Measurements from ENCODE around the gene RAB3C. TPM values are rescaled to one million over a fixed set of nuclear protein-coding genes. Genes with fewer than 3 reads are reported as not detected.

RAB3C gene
- total RNA-seq, 1 experiment from 2014 or later, result 13.3 TPM

GRCh38 chr5:58761407-58761806, 178.5 kb downstream of the RAB3C start:
- Mint-ChIP-seq H3K4me3 (no peak overlapping the region), H3K36me3 (no peaks in the 10 kb centered on the region), H3K9me3 (no peaks in the 10 kb centered on the region), H3K4me1 (no peaks in the 10 kb centered on the region), H3K27ac (no peak overlapping the region), H3K27me3 (ENCODE audit: low read depth) (no peaks in the 10 kb centered on the region)
- CTCF ChIA-PET, result no interaction called here
- DNase-seq (ENCODE audit: low spot score) (no peak), ATAC-seq (no peak)
- POLR2A ChIA-PET, result no interaction called here
- no peak for TF ChIP-seq KAT7 (CRISPR knock-in tag; IDR thresholded peaks at IDR 0.05; ENCODE audit: borderline replicate concordance)

GRCh38 chr5:58763390-58763789, 180.5 kb downstream of the RAB3C start:
- ChIA-PET POLR2A (no interaction called here), CTCF (no interaction called here)
- Mint-ChIP-seq H3K27ac (no peak overlapping the region), H3K4me3 (no peak overlapping the region), H3K36me3 (no peaks in the 10 kb centered on the region), H3K9me3 (no peaks in the 10 kb centered on the region), H3K27me3 (ENCODE audit: low read depth) (no peaks in the 10 kb centered on the region), H3K4me1 (no peaks in the 10 kb centered on the region)
- DNase-seq (ENCODE audit: low spot score) (no peak), ATAC-seq (no peak)
- TF ChIP-seq TEAD4 (CRISPR knock-in tag; IDR thresholded peaks at IDR 0.05) (no peak), SP1 (CRISPR knock-in tag; conservative IDR thresholded peaks at IDR 0.05) (no peak), FOXK1 (CRISPR knock-in tag; IDR thresholded peaks at IDR 0.05) (no peak), HMGA2 (CRISPR knock-in tag; IDR thresholded peaks at IDR 0.05) (no peak), JUN (CRISPR knock-in tag; IDR thresholded peaks at IDR 0.05) (no peak), IRF2 (CRISPR knock-in tag; IDR thresholded peaks at IDR 0.05; ENCODE audit: borderline replicate concordance, low read depth) (no peak)
- TF ChIP-seq, protein P1, sequence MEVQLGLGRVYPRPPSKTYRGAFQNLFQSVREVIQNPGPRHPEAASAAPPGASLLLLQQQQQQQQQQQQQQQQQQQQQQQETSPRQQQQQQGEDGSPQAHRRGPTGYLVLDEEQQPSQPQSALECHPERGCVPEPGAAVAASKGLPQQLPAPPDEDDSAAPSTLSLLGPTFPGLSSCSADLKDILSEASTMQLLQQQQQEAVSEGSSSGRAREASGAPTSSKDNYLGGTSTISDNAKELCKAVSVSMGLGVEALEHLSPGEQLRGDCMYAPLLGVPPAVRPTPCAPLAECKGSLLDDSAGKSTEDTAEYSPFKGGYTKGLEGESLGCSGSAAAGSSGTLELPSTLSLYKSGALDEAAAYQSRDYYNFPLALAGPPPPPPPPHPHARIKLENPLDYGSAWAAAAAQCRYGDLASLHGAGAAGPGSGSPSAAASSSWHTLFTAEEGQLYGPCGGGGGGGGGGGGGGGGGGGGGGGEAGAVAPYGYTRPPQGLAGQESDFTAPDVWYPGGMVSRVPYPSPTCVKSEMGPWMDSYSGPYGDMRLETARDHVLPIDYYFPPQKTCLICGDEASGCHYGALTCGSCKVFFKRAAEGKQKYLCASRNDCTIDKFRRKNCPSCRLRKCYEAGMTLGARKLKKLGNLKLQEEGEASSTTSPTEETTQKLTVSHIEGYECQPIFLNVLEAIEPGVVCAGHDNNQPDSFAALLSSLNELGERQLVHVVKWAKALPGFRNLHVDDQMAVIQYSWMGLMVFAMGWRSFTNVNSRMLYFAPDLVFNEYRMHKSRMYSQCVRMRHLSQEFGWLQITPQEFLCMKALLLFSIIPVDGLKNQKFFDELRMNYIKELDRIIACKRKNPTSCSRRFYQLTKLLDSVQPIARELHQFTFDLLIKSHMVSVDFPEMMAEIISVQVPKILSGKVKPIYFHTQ (CRISPR knock-in tag; IDR thresholded peaks at IDR 0.05), result no peak
- TF ChIP-seq, protein P2, sequence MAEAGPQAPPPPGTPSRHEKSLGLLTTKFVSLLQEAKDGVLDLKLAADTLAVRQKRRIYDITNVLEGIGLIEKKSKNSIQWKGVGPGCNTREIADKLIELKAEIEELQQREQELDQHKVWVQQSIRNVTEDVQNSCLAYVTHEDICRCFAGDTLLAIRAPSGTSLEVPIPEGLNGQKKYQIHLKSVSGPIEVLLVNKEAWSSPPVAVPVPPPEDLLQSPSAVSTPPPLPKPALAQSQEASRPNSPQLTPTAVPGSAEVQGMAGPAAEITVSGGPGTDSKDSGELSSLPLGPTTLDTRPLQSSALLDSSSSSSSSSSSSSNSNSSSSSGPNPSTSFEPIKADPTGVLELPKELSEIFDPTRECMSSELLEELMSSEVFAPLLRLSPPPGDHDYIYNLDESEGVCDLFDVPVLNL (CRISPR knock-in tag; IDR thresholded peaks at IDR 0.05; ENCODE audit: borderline replicate concordance, low read depth), result no peak

DNA sequence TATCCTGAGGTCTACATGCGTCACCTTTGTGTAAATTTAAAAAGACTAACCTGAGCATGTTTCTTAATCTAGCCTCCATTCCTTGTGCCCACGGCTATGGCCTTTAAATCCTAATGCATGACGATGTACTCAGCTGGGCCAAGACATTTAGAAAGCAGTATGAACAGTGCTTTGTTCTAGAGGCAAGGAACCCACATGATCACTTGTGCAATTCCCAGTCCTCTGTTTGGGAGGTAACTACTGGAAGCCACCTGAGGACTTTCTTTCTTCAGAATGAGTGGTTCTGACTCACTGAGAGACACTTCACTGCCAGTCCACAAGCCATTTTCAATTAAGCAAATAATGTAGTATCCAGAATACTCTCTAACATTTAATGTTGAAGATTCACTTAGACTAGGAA, 181.3 kb downstream of the RAB3C start:
- Mint-ChIP-seq H3K4me1 (no peaks in the 10 kb centered on the region), H3K27me3 (ENCODE audit: low read depth) (no peaks in the 10 kb centered on the region), H3K27ac (no peak overlapping the region), H3K4me3 (no peak overlapping the region), H3K36me3 (no peaks in the 10 kb centered on the region), H3K9me3 (no peaks in the 10 kb centered on the region)
- no peak for DNase-seq (ENCODE audit: low spot score)
- no peak for TF ChIP-seq TP53 (CRISPR knock-in tag; IDR thresholded peaks at IDR 0.05)
- POLR2A ChIA-PET, result no interaction called here
- ATAC-seq, result no peak
- CTCF ChIA-PET, result no interaction called here

DNA sequence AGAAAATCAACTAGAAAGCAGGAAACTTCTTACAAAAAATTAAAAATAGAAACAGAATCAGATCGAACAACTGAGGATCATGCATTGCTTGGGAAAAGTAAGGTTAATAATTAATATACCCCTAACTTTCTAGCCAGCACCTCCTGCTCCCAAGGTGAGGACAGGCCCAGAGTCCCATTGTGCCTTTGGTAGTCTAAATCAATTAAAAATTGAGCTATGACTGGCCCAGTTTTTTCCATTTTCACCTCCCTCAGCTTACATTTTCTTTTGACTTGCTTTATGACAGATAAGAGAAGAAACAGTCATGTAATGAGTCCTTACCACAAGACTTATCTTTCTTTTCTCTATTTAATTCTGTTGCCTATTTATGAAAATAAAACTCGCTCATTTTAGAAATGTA, 182.2 kb downstream of the RAB3C start:
- no peak for DNase-seq (ENCODE audit: low spot score)
- no peak for ATAC-seq
- Mint-ChIP-seq H3K36me3 (no peaks in the 10 kb centered on the region), H3K27ac (no peak overlapping the region), H3K4me1 (no peaks in the 10 kb centered on the region), H3K27me3 (ENCODE audit: low read depth) (no peaks in the 10 kb centered on the region), H3K4me3 (no peak overlapping the region), H3K9me3 (no peaks in the 10 kb centered on the region)
- ChIA-PET POLR2A (no interaction called here), CTCF (no interaction called here)
- TF ChIP-seq E2F1 (CRISPR knock-in tag; IDR thresholded peaks at IDR 0.05) (no peak), CREB1 (CRISPR knock-in tag; IDR thresholded peaks at IDR 0.05) (no peak), FOXP1 (CRISPR knock-in tag; IDR thresholded peaks at IDR 0.05; ENCODE audit: borderline replicate concordance) (no peak), MLX (CRISPR knock-in tag; IDR thresholded peaks at IDR 0.05) (no peak), ETV6 (CRISPR knock-in tag; IDR thresholded peaks at IDR 0.05) (no peak)
- TF ChIP-seq, protein P3, sequence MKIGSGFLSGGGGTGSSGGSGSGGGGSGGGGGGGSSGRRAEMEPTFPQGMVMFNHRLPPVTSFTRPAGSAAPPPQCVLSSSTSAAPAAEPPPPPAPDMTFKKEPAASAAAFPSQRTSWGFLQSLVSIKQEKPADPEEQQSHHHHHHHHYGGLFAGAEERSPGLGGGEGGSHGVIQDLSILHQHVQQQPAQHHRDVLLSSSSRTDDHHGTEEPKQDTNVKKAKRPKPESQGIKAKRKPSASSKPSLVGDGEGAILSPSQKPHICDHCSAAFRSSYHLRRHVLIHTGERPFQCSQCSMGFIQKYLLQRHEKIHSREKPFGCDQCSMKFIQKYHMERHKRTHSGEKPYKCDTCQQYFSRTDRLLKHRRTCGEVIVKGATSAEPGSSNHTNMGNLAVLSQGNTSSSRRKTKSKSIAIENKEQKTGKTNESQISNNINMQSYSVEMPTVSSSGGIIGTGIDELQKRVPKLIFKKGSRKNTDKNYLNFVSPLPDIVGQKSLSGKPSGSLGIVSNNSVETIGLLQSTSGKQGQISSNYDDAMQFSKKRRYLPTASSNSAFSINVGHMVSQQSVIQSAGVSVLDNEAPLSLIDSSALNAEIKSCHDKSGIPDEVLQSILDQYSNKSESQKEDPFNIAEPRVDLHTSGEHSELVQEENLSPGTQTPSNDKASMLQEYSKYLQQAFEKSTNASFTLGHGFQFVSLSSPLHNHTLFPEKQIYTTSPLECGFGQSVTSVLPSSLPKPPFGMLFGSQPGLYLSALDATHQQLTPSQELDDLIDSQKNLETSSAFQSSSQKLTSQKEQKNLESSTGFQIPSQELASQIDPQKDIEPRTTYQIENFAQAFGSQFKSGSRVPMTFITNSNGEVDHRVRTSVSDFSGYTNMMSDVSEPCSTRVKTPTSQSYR (CRISPR knock-in tag; IDR thresholded peaks at IDR 0.05), result no peak
